ENCODE results near the gene EFCAB8.
"Not testable (repeated sequence)": the region's sequence is repeated elsewhere in the genome, so short reads cannot be mapped to it uniquely, and the experiment has no call there.

EFCAB8 gene

DNA sequence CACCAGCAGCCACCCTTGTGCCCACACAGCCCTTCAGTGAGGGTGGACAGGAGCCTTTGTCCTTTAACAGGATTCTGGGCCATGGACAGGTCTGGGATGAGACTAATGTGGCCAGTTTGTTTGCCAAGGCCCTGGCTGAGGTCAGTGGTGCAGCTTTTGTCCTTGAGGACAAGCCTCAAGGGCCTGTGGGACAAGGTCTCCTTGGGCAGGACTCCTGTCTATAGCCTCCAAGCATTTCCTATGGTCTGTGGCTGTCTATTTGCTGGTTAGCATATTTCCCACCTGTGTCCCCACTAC, 101.4 kb downstream of the EFCAB8 start:
- DNase-seq: no peak

DNA sequence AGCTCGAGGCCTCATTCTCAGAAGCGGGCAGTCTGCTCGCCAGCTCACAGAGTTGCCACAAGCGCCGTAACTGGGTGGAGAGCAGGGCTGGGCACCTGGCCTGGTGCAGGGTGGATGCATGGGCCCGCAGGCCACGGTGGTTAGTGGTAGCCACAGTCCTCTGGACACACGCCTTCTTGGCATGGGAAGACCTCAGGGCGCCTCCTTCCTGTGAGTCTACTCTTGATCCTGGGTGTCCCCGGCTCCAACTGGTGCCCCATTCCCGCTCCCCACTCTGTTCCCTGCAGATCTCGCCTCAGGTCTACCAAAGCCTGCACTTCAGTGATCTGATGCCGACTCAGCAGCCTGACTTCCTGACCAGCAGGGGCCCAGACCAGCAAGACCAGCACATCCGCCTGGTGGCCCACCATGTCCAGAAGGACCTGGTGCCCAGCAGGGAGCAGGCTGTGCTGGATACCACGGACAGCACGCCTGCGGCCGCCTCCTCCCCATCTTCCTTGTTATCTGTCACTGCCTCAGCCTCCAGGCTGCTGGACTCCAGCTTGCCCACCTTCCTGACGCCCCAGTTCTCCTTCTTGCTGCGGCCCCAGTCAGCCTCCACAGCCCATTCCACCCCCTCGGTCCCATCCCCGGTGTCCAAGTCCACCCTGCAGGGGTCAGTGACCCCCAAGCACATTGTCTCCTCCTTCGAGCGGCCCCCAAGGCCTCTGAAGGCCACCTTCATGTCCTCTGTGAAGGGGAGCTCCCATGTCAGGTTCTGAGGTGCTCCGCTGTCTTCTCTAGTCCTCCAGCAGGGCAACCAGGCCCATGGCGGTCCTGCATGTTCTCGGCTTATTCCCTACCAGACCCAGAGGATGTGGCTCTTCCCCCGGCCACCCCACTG, 102.4 kb downstream of the EFCAB8 start:
- no peak for DNase-seq

DNA sequence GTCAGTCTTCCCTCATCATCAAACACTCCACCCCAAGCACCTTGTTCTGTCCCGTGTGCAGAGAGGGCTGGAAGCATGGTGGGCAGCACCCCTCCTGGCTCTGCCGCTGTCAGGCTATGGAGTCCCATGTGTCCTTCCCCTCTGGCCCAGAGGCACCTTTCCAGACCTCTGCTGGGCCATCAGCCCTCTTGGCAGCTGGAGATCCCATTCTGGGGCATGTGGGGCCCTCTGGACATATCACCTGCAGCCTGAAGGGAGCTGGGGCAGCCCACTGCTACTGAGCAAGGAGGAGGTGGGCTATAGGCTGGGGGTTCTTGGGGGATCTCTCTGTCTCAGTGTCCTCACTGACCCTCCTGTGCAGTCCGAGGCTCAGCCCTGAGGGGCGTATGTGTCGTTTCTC, 103.3 kb downstream of the EFCAB8 start:
- DNase-seq: no peak

GRCh38 chr20:32962646-32963045, 103.9 kb downstream of the EFCAB8 start:
- not testable (repeated sequence) for DNase-seq

DNA sequence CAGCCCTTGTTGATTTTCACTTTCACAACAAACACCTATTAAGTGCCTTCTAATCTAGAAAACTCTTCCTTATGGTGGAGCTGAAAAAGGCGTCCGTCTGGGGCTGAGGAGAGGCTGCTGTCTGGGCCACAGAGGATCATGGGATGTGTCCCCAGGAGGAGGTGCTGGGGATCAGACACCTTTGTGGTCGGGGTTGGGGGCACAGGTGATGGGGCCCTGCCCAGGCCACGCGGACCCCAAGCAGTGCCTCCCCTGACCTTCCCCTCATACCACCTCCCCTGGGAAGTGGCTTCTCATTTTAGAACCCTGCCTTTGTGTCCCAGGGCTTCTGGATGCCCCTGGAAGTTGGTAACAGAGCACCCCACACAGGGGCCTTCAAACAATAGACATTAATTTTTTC, 104.5 kb downstream of the EFCAB8 start:
- DNase-seq: no peak

DNA sequence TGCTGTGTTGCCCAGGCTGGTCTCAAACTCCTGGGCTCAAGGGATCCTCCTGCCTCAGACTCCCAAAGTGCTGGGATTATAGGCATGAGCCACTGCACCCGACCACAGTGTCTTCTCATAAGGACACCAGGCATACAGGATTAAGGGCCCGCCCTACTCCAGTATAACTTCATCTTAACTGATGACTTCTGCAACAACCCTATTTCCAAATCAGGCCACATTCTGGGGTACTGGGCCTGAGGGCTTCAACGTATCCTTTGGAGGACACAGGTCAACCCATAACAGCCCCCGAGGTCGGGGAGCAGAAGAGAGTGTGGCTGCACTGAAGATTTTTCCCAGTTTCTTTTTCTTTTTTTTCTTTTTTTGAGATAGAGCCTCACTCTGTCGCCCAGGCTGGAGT, 105.9 kb downstream of the EFCAB8 start:
- no peak for DNase-seq

DNA sequence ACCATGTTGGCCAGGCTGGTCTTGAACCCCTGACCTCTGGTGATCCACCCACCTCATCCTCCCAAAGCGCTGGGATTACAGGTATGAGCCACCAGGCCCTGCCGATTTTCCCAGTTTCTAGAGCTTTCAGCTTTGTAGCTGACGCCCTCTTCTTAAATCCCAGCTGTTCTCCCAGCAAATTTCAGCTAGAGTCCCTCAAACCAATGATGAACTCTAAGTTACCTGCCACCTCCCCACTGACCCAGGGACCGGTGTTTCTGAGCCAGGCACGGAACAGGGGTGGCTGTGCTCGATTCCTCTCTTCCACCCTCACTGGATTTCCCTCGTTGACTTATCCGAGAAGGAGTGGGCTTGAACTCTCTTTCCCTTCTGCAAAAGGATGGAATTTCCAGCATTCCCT, 106.4 kb downstream of the EFCAB8 start:
- no peak for DNase-seq

DNA sequence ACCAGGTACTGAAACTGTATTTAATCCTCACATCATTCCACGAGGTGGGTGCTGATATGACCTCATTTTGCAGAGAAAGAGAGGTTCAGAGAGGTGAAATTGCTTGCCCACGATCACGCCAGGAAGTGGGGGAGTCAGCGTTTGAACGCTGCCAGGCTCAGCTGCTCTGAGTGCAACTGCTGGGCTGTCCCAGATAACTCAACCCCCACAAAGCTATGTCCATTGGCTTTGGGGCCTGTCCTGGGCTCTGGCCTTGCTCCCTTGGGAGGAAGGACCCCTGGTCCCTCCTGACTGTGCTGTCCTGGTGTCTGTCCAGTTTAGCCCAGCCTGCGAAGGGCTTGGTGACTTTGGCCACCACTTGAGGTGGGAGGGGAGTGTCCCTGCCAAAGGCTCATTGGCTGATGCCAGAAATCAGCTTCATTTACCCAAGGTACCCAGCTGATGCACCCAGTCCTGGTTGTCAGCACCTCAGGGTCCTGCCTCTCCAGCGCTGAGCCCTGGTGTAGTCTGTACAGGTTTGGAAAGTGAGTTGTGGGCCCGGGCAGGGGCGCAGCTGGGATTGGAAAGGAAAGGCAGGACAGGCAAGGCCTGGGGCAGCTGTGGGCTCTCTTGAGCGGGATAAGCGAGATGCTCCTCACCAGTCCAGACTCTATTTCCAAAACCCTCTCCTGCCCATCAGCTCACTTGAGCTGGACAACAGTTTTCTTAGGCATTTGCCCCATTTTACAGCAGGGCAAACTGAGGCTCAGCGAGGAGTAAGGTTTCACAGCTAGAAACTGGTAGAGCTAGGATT, 107.1 kb downstream of the EFCAB8 start:
- no peak for DNase-seq

- DNase-seq: no peak
Measured at GRCh38 chr20:32966382-32966781, 107.7 kb downstream of the EFCAB8 start.

DNA sequence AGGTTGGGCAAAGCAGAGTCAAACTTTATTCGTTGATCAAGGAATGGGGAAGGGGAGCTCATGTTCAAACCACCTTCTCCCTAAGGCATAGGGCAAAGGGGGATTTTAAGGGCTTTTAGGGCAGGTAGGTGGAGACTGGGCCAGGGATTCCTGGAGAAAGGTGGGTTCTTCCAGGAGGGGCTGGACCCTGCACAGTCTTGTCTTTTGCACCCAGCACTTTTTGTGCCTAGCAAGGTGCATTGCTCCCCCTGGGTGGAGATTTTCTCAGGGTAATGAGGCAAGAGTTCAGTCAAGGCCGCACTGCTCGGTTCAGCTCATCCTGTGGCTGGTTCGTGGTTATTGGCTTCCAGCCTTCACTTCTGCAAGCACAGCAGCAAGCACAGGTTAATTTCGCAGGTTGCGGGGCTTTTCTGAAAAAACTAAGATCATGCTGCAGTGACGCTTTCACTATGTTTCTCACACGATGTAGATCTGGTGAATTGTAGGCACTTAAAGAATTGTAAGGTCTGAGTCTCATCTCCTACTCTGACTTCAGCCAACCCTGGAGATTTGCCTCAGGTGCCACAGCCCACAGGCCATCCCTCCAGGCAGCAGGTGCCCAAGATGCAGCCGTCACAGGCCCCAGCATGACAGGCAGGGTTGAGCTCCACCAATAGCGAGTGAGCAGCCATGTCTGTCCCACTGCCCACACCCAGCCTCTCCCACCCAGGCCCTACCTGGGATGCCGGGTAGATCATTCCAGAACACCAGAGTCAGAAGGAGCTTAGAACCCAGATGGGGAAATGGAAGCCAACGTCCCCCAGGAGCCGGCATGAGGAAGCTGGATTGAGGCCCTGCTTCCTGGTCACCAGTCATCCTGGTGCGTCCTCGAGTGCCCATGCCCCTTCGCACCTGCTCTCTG, 108.4 kb downstream of the EFCAB8 start:
- DNase-seq: no peak

DNA sequence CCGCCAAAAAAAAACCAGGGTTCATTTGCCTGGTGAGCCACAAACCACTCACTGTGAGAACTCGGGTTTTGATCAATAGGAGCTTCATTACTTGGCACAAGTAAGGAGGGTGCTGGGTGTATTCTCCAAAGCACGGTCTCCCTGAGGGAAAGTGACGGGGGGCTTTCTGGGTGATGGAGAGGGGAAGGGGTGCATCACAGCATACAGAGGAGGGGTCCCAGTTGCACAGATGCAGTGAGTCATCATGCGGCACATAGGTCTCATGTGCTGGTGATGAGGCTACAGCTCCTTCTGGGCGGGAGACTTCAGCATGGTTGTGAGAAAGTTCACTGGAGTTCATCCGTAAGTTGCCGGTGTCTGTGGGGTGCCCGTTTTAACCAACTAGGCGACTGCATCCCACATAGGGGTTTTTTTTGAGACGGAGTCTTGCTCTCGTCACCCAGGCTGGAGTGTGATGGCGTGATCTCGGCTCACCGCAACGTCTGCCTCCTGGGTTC, 109.3 kb downstream of the EFCAB8 start:
- no peak for DNase-seq

DNA sequence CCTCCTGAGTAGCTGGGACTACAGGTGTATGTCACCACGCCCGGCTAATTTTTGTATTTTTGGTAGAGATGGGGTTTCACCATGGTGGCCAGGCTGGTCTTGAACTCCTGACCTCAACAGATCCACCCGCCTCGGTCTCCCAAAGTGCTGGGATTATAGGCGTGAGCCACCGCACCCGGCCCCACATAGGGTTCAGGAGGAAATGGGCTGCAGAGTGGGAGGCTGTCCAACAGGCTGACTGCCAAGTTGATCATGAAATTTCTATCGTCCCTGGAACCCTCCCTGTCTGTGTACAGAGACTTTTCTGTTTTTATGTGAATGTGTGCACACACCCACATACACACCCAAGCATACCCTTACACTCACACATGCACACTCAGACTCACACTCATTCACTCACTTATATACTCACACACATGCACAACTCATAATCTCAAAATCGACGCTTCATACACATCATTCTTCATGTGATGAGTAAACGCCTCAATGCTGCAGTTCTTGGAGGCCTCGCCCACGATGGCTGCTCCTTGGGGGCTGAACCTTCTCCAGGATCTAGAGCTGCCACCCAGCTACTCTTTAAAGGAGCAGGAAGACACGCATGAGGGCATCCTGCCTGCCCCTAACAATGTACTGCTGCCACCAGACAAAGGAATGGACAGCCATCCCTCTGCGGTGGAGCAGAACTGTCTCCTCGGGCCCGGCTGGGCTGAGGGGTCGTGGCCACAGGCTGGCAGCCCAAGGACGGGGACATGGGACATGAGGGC, 109.9 kb downstream of the EFCAB8 start:
- DNase-seq: no peak

GRCh38 chr20:32969356-32970114, 110.8 kb downstream of the EFCAB8 start:
- DNase-seq: no peak

DNA sequence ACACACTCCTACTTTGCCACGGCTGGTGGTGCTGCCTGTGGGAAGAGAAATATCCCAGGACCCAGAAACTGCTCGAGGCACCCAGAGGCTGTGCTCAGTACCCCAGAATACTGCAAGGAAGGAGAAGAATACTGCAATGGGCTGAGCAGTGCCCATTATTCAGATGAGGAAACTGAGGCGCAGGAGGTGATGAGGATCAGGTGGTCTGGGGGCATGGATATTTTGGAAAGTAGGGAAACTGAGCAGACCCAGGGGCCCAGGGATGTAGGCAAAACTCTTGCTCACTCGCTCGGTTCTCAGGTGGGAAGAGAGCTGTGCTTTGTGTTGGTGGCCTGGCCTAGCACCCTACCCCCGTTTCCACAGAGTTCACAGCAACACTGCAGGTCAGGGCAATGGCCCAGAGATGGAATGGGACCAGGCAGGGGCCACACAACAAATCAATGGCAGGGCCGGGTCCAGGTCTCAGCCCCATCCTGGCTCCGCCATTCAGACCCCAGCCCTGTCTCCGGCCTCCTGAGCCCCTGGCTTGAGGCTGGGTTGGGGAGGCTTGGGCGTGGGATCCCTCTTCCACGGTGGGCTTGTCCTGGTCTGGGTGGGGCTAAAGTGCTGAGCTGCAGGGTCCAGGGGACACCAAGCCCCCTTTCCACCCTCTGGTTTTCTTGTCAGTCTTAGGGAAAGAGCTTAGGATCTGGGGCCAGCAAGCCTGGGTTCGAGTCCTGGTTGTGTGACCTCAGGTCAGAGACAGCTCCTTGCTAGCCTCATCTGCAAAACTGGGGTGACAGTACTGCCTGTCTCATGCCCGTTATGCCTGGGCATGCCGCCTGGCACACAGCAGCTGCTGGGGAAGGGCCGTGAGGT, 111.6 kb downstream of the EFCAB8 start:
- no peak for DNase-seq

GRCh38 chr20:32970973-32971300, 112.2 kb downstream of the EFCAB8 start:
- DNase-seq: no peak

- DNase-seq: no peak
Measured at GRCh38 chr20:32971703-32972161, 113.0 kb downstream of the EFCAB8 start.

DNA sequence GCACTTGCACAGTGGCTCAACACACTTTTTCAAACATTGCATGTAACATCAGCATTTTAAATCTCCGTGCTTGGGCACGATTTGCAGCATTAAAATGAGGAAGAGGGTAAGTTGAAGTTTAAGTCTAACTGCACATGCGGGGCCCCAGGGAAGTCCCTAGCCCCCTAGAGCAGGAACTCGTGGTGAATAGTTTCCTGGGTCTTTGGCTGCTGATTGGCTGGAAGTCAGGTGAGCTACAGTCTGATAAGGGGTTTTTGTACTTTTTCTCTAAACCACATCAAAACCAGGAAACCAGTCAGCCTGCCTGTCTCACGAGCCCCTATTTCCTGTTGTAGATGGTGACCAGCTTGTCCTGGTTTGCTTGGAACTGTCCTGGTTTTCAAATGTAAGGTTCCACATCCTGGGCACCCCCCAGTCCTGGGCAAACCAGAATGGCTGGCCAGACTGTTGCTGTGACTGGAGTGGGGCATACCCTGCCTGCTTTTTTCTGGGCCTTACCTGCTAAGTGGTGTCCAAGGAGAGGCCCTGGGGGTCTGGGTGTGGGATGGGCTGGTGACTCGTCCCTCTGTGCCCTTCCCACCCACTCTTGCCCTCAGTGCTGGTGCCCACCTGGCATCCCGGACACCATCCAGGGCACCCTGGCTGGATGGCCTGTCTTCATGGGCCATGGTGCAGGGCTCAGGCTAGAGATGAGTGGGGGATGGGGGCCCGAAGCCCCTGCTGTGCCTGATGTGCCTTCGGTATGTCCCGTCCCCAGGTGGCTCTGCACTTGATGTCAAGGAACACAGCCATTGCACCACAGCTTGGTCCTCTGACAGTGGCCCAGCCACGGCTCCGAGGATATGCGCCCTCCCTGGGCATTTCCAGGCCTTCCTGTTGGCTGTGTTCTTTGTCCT, 113.7 kb downstream of the EFCAB8 start:
- peak; percentile 32 to 50 for DNase-seq

DNA sequence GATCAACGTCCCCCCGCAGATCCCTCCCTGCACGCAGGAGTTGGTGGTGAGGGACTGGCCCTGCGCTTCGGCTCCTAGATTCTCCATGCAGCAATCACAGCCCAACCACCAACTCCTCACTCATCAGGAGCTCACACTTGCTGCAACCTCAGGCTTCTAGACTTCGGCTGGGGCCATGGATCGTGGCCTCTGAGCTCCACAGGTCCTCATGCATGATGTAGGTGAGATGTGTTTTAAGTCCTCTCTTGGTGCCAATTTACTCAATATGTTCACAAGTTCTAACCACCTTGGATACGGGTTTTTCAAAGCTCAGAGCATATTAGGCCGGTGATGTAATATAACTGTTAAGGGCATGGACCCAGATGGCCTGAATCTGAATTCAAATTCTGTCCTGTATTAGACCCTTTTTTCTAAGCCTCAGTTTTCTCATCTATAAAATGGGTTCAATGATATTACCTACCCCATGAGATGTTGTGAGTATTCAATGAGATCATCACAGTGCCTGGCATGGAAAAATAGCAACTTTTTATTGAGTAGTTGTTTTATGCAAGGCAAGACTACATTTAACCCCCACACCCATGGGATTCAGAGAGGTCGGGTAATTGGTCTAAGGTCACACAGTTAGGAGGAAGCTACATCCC, 114.5 kb downstream of the EFCAB8 start:
- no peak for DNase-seq

Measured in inflammatory macrophage (primary cell).